Measurements from ENCODE around the gene GNA12.

GRCh38 chr7:2798669-2799068 is 45.4 kb downstream of the GNA12 start:
- TF ChIP-seq, protein P1, sequence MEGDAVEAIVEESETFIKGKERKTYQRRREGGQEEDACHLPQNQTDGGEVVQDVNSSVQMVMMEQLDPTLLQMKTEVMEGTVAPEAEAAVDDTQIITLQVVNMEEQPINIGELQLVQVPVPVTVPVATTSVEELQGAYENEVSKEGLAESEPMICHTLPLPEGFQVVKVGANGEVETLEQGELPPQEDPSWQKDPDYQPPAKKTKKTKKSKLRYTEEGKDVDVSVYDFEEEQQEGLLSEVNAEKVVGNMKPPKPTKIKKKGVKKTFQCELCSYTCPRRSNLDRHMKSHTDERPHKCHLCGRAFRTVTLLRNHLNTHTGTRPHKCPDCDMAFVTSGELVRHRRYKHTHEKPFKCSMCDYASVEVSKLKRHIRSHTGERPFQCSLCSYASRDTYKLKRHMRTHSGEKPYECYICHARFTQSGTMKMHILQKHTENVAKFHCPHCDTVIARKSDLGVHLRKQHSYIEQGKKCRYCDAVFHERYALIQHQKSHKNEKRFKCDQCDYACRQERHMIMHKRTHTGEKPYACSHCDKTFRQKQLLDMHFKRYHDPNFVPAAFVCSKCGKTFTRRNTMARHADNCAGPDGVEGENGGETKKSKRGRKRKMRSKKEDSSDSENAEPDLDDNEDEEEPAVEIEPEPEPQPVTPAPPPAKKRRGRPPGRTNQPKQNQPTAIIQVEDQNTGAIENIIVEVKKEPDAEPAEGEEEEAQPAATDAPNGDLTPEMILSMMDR (conservative IDR thresholded peaks at IDR 0.05): no peak
- TF ChIP-seq ZFX (IDR thresholded peaks at IDR 0.05): no peak
